ENCODE results near the gene SLC25A21.

SLC25A21 gene

GRCh38 chr14:36649872-36650650 is 522.3 kb downstream of the SLC25A21 start:
- no peak for DNase-seq (ENCODE audit: low read depth in 2 of 2)

- no peak for DNase-seq (ENCODE audit: low read depth in 2 of 2)
Measured at GRCh38 chr14:36647824-36648753, 524.3 kb downstream of the SLC25A21 start.

GRCh38 chr14:36647417-36647823 is 525.0 kb downstream of the SLC25A21 start:
- DNase-seq (ENCODE audit: low read depth in 2 of 2), result no peak

GRCh38 chr14:36646664-36647416 is 525.6 kb downstream of the SLC25A21 start:
- DNase-seq (ENCODE audit: low read depth in 2 of 2), result no peak

- no peak for DNase-seq (ENCODE audit: low read depth in 2 of 2)
Measured at GRCh38 chr14:36633580-36633979, 538.8 kb downstream of the SLC25A21 start.
